ENCODE data around the gene CYP3A5. TPM values are rescaled to one million over a fixed set of nuclear protein-coding genes. Genes with fewer than 3 reads are reported as not detected.

The CYP3A5 gene
- total RNA-seq, 1 donor from 2014 or later = not detected

DNA sequence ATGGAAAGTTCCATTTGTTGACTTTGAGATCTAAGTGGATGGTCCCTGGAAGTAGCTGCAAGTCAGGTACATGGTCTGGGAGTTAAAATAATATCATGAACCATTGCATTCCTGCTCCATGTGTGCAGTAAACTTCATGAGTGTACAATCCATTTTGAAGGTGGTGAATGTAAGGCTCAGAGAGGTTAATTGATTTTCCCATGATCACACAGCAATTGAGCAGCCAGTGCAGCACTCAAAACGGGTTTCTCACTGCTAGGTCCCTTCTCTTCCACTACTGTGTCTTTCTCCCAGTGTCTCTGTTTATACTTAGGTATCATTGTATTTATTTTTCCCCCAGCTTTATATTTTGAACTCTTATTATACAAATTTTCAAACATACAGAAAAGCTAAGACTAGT lies 53.1 kb downstream of the CYP3A5 start:
- Mint-ChIP-seq H3K9me3 (no peaks in the 10 kb centered on the region), H3K4me1 (ENCODE audit: low read depth) (peaks cover 59% of the 10 kb centered on the region), H3K36me3 (ENCODE audit: low read depth) (peaks cover 80% of the 10 kb centered on the region), H3K27ac (peak overlapping the region; percentile 7), H3K4me3 (no peak overlapping the region), H3K27me3 (ENCODE audit: insufficient read depth) (peaks cover 2% of the 10 kb centered on the region)
- no peak for DNase-seq (ENCODE audit: low spot score)
- intact Hi-C loops (cut with micrococcal nuclease) = loop anchor here (10.0 kb wide), 1 partner anchor 388 kb away; the partner anchor contains the start of gene ZKSCAN1

- Mint-ChIP-seq H3K27me3 (ENCODE audit: insufficient read depth) (peaks cover 2% of the 10 kb centered on the region), H3K4me1 (ENCODE audit: low read depth) (peaks cover 55% of the 10 kb centered on the region), H3K36me3 (ENCODE audit: low read depth) (peaks cover 80% of the 10 kb centered on the region), H3K4me3 (no peak overlapping the region), H3K9me3 (no peaks in the 10 kb centered on the region), H3K27ac (peak overlapping the region; percentile 9)
- intact Hi-C loops (cut with micrococcal nuclease) = loop anchor here (2.0 to 10.0 kb wide), 2 partner anchors 293 to 389 kb away; partner anchors contain the start of genes TRIM4 and ZKSCAN1
- DNase-seq (ENCODE audit: low spot score) = no peak
Measured at GRCh38 chr7:99625961-99626360, 53.8 kb downstream of the CYP3A5 start.

DNA sequence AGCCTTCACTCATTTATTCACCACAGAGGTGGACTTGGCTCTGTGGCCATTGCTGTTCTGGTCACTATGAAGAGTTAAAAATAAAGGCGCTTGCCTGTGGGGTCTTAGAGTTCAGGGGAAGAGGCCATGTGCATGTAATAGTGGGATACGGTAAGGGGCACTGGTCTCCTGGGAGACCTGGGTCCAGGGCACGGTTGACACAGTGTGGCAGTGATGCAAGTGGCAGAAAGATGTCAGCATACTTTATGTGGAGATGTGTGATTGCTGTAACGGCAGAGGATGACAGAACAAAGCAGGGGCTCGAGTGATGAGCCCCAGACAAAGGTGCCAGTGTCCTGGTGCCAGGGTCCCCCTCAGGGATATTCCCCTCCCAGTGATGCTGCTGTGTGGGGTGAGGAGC lies 54.5 kb downstream of the CYP3A5 start:
- intact Hi-C loops (cut with micrococcal nuclease) = loop anchor here (2.0 to 10.0 kb wide), 2 partner anchors 293 to 389 kb away; partner anchors contain the start of genes TRIM4 and ZKSCAN1
- Mint-ChIP-seq H3K36me3 (ENCODE audit: low read depth) (peaks cover 75% of the 10 kb centered on the region), H3K27ac (peak overlapping the region; percentile 98), H3K27me3 (ENCODE audit: insufficient read depth) (peaks cover 2% of the 10 kb centered on the region), H3K4me3 (peak overlapping the region; percentile 85), H3K4me1 (ENCODE audit: low read depth) (peaks cover 58% of the 10 kb centered on the region), H3K9me3 (no peaks in the 10 kb centered on the region)
- DNase-seq (ENCODE audit: low spot score) = no peak

DNA sequence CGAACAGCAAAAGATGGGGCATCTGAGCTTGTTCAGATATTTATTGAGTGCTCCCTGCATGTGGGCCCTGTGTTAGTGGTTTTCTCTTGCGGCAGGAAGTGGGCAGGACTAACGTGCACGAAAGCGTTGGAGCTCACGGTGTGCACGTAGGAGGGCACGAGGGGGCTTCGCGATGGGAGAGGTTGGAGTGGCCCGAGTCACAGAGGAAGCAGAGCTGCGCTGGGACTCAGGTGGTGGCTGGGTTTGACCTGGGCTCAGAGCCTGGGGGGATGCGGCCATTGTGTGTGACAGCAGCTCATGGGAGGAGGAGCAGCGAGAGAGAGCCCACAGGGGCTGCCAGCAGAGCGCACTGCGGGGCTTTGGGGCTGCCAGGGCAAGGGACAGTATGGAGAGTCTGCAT lies 55.3 kb downstream of the CYP3A5 start:
- Mint-ChIP-seq H3K9me3 (no peaks in the 10 kb centered on the region), H3K36me3 (ENCODE audit: low read depth) (peaks cover 73% of the 10 kb centered on the region), H3K4me3 (peak overlapping the region; percentile 85), H3K27me3 (ENCODE audit: insufficient read depth) (peaks cover 2% of the 10 kb centered on the region), H3K27ac (peak overlapping the region; percentile 98), H3K4me1 (ENCODE audit: low read depth) (peaks cover 61% of the 10 kb centered on the region)
- DNase-seq (ENCODE audit: low spot score) = peak; percentile 64
- intact Hi-C loops (cut with micrococcal nuclease) = loop anchor here (1.0 to 10.0 kb wide), 3 partner anchors 8 to 390 kb away; partner anchors contain the start of genes TRIM4, ZKSCAN1 and ZSCAN25

DNA sequence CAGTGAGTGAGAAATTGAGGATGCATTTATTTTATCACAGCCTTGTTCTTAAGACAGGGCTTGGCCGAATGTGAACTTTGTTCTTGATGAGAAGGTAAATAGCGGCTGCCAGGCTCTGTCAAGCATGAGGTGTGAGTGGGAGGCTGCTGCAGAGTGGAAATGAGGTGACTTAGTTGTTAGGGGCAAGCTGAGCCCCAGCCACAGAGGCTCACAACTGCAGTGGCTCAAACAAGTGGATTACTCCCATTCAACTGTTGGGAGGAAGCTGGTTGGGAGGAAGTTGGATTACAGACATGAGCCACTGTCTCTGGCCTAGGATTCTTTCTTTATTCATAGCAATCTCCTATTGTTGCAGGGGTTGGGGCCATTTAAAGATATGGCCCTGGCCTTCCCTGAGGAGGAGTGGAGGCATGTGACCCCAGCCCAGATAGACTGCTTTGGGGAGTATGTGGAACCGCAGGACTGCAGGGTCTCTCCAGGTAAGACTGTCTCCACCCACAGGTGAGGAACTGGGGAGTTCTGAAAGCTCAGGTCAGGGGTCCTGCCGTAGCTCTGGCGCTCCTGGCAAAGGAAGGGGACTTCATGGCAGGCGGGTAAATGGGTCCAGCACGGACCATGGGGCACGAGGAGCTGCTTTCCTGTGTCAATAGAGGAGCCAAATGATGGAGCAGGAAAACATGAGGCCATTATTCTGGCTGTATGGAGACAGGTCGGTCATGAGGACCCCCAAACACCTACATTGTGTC lies 55.9 kb downstream of the CYP3A5 start:
- peaks cover 76% of the 10 kb centered on the region for H3K36me3 Mint-ChIP-seq (ENCODE audit: low read depth)
- no peaks in the 10 kb centered on the region for H3K9me3 Mint-ChIP-seq
- intact Hi-C loops (cut with micrococcal nuclease) = loop anchor here (1.0 to 10.0 kb wide), 3 partner anchors 8 to 391 kb away; partner anchors contain the start of genes TRIM4, ZKSCAN1 and ZSCAN25
- H3K27me3 Mint-ChIP-seq (ENCODE audit: insufficient read depth) = peaks cover 2% of the 10 kb centered on the region
- peak overlapping the region; percentile 98 for H3K27ac Mint-ChIP-seq
- no peak for DNase-seq (ENCODE audit: low spot score)
- peaks cover 67% of the 10 kb centered on the region for H3K4me1 Mint-ChIP-seq (ENCODE audit: low read depth)
- H3K4me3 Mint-ChIP-seq = peak overlapping the region; percentile 85

DNA sequence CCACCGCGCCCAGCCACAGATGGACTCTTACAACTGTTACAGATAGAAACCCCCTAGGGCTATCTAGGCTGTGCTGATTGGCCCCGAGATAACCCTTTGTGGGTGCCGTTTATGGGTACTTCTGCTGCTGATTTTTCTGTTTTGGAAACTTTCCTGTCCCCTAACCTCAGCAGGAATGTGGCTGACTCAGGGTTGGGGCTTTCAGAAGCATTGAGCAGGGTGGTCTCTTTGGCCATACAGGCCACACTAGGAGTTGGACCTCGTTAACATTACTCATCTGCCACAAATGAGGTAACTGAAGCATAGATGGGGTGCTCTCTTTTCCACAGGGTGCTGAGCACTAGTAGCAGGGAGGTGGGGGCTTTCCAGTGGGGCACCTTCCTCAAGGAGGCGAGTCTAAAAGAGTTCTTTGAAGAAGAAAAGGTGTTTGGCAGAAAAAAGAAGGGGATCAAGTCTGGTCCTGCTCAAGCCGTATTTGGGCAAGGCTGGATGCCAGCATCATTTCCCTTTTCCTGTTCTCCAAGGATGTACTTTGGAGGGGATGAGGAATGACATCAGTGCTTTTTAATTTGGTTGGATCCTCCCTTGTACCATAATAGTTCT lies 56.6 kb downstream of the CYP3A5 start:
- H3K27ac Mint-ChIP-seq = peak overlapping the region; percentile 98
- no peaks in the 10 kb centered on the region for H3K9me3 Mint-ChIP-seq
- peaks cover 2% of the 10 kb centered on the region for H3K27me3 Mint-ChIP-seq (ENCODE audit: insufficient read depth)
- intact Hi-C loops (cut with micrococcal nuclease) = loop anchor here (10.0 kb wide), 1 partner anchor 392 kb away; the partner anchor contains the start of gene ZKSCAN1
- peaks cover 76% of the 10 kb centered on the region for H3K36me3 Mint-ChIP-seq (ENCODE audit: low read depth)
- no peak for DNase-seq (ENCODE audit: low spot score)
- peak overlapping the region; percentile 85 for H3K4me3 Mint-ChIP-seq
- peaks cover 74% of the 10 kb centered on the region for H3K4me1 Mint-ChIP-seq (ENCODE audit: low read depth)

- Mint-ChIP-seq H3K9me3 (no peaks in the 10 kb centered on the region), H3K27me3 (ENCODE audit: insufficient read depth) (peaks cover 2% of the 10 kb centered on the region), H3K27ac (peak overlapping the region; percentile 98), H3K36me3 (ENCODE audit: low read depth) (peaks cover 80% of the 10 kb centered on the region), H3K4me3 (peak overlapping the region; percentile 85), H3K4me1 (ENCODE audit: low read depth) (peaks cover 80% of the 10 kb centered on the region)
- no peak for DNase-seq (ENCODE audit: low spot score)
- intact Hi-C loops (cut with micrococcal nuclease) = loop anchor here (10.0 kb wide), 1 partner anchor 392 kb away; the partner anchor contains the start of gene ZKSCAN1
Measured at GRCh38 chr7:99622596-99622995, 57.2 kb downstream of the CYP3A5 start.

GRCh38 chr7:99621271-99621670 lies 58.5 kb downstream of the CYP3A5 start:
- Mint-ChIP-seq H3K4me1 (ENCODE audit: low read depth) (peaks cover 81% of the 10 kb centered on the region), H3K9me3 (no peaks in the 10 kb centered on the region)

GRCh38 chr7:99619571-99620130 lies 60.1 kb downstream of the CYP3A5 start:
- no peaks in the 10 kb centered on the region for H3K9me3 Mint-ChIP-seq
- no peak for DNase-seq (ENCODE audit: low spot score)
- H3K36me3 Mint-ChIP-seq (ENCODE audit: low read depth) = peaks cover 59% of the 10 kb centered on the region
- H3K4me1 Mint-ChIP-seq (ENCODE audit: low read depth) = peaks cover 78% of the 10 kb centered on the region
- no peak overlapping the region for H3K4me3 Mint-ChIP-seq
- intact Hi-C loops (cut with micrococcal nuclease) = loop anchor here (10.0 kb wide), 2 partner anchors 375 to 395 kb away; partner anchors contain the start of gene ZKSCAN1
- peak overlapping the region; percentile 25 for H3K27ac Mint-ChIP-seq
- peaks cover 5% of the 10 kb centered on the region for H3K27me3 Mint-ChIP-seq (ENCODE audit: insufficient read depth)

More at GRCh38 chr7:99621271-99621670, 58.5 kb downstream of the CYP3A5 start:
- intact Hi-C loops (cut with micrococcal nuclease) = loop anchor here (10.0 kb wide), 1 partner anchor 394 kb away; the partner anchor contains the start of gene ZKSCAN1
- DNase-seq (ENCODE audit: low spot score) = no peak
- H3K27ac Mint-ChIP-seq = peak overlapping the region; percentile 36
- H3K36me3 Mint-ChIP-seq (ENCODE audit: low read depth) = peaks cover 74% of the 10 kb centered on the region
- H3K4me3 Mint-ChIP-seq = no peak overlapping the region
- peaks cover 4% of the 10 kb centered on the region for H3K27me3 Mint-ChIP-seq (ENCODE audit: insufficient read depth)

DNA sequence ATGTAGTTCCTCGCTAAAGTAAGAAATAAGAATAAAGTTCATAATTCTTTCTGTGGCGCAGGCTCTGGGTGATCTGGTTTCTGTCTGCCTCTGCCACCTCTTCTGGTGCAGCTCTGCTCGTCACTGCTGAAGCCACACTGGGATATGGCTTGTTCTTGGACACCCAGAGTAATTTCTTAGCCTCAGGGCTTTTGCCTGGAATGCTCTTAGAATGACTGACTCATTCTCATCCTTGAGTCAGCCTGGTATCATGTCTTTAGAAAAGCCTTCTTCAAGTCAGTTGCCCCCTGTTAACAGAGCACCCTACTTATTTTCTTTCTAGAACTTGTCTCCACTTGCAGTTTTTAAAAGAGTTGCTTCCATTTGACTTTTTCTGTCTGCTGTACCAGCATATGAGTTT lies 61.1 kb downstream of the CYP3A5 start:
- no peaks in the 10 kb centered on the region for H3K9me3 Mint-ChIP-seq
- peak overlapping the region; percentile 94 for H3K27ac Mint-ChIP-seq
- peaks cover 50% of the 10 kb centered on the region for H3K36me3 Mint-ChIP-seq (ENCODE audit: low read depth)
- DNase-seq (ENCODE audit: low spot score) = no peak
- peaks cover 72% of the 10 kb centered on the region for H3K4me1 Mint-ChIP-seq (ENCODE audit: low read depth)
- intact Hi-C loops (cut with micrococcal nuclease) = loop anchor here (10.0 kb wide), 1 partner anchor 376 kb away; no protein-coding TSS in a partner anchor
- peaks cover 4% of the 10 kb centered on the region for H3K27me3 Mint-ChIP-seq (ENCODE audit: insufficient read depth)
- H3K4me3 Mint-ChIP-seq = peak overlapping the region; percentile 96

- Mint-ChIP-seq H3K9me3 (no peaks in the 10 kb centered on the region), H3K36me3 (ENCODE audit: low read depth) (peaks cover 35% of the 10 kb centered on the region), H3K27ac (peak overlapping the region; percentile 94), H3K27me3 (ENCODE audit: insufficient read depth) (peaks cover 4% of the 10 kb centered on the region), H3K4me3 (peak overlapping the region; percentile 96), H3K4me1 (ENCODE audit: low read depth) (peaks cover 57% of the 10 kb centered on the region)
- intact Hi-C loops (cut with micrococcal nuclease) = loop anchor here (2.0 to 10.0 kb wide), 4 partner anchors 58 to 484 kb away; partner anchors contain the start of genes AP4M1, MCM7, ZNF655 and ZNF789
- no peak for DNase-seq (ENCODE audit: low spot score)
Measured at GRCh38 chr7:99617192-99617781, 62.5 kb downstream of the CYP3A5 start.
